HepG2 (cell line): ENCODE data around the gene PPP2R5B. TPM values are rescaled to one million over a fixed set of nuclear protein-coding genes. Genes with fewer than 3 reads are reported as not detected.

ENCODE experiments used
- BORCS8-MEF2B ChIP-seq: sonication (generic); formaldehyde crosslinking; IDR thresholded peaks from 2 replicates; pipeline ENCODE4 v1.8.0; 2022; ENCODE audit warnings: mild to moderate bottlenecking, missing genetic modification reagents
- BRD4 ChIP-seq: sonication (generic); formaldehyde crosslinking; IDR thresholded peaks from 2 replicates; pipeline ENCODE4 v1.4.0; 2020; ENCODE audit warnings: missing genetic modification reagents
- FOSL2 ChIP-seq: sonication (generic); formaldehyde crosslinking; IDR thresholded peaks from 2 replicates; pipeline ENCODE4 v1.4.0; 2020; ENCODE audit warnings: missing genetic modification reagents
- HMGXB3 ChIP-seq: sonication (generic); formaldehyde crosslinking; IDR thresholded peaks from 2 replicates; pipeline ENCODE4 v1.4.0; 2020; ENCODE audit warnings: missing genetic modification reagents, borderline replicate concordance
- ISL2 ChIP-seq: sonication (generic); formaldehyde crosslinking; IDR thresholded peaks from 2 replicates; pipeline ENCODE4 v1.5.0; 2020; ENCODE audit warnings: missing genetic modification reagents
- KDM1A ChIP-seq: IDR thresholded peaks from 2 replicates; pipeline ENCODE4 v1.6.1; 2016; ENCODE audit warnings: missing compliant biosample characterization
- KLF12 ChIP-seq: sonication (generic); formaldehyde crosslinking; IDR thresholded peaks from 2 replicates; pipeline ENCODE4 v1.4.0; 2020; ENCODE audit warnings: missing genetic modification reagents, borderline replicate concordance
- NAIF1 ChIP-seq: sonication (generic); formaldehyde crosslinking; IDR thresholded peaks from 2 replicates; pipeline ENCODE4 v1.5.0; 2020; ENCODE audit warnings: mild to moderate bottlenecking, missing genetic modification reagents, borderline replicate concordance
- NCOA2 ChIP-seq: sonication (generic); formaldehyde crosslinking; IDR thresholded peaks from 2 replicates; pipeline ENCODE4 v1.8.0; 2022; ENCODE audit warnings: inconsistent platforms
- NONO ChIP-seq, 2 experiments: fragments of 450-650 bp in 1 of 2; sonication (generic) in 1 of 2; formaldehyde crosslinking in 1 of 2; IDR thresholded peaks in 1 of 2; conservative IDR thresholded peaks in 1 of 2; 2 replicates each; pipeline versions ENCODE4 v1.6.1 to v1.8.0; 2017 to 2022; ENCODE audit warnings: mild to moderate bottlenecking in 1 of 2, missing genetic modification reagents in 1 of 2, moderate library complexity in 1 of 2
- SNAPC2 ChIP-seq: sonication (generic); formaldehyde crosslinking; IDR thresholded peaks from 2 replicates; pipeline ENCODE4 v1.8.1; 2022; ENCODE audit warnings: mild to moderate bottlenecking, missing genetic modification reagents
- TCF12 ChIP-seq, 2 experiments: fragments of 450-650 bp in 1 of 2; sonication (generic) in 1 of 2; formaldehyde crosslinking in 1 of 2; IDR thresholded peaks; 2 replicates each; pipeline versions ENCODE4 v1.6.1 to v1.8.0; 2017 to 2022; ENCODE audit warnings: antibody characterized with exemption in 1 of 2, mild to moderate bottlenecking in 1 of 2, missing genetic modification reagents in 1 of 2, moderate library complexity in 1 of 2
- TGIF2 ChIP-seq: IDR thresholded peaks from 2 replicates; pipeline ENCODE4 v1.6.1; 2016; ENCODE audit warnings: control low read depth, missing compliant biosample characterization
- TP53 ChIP-seq: sonication (generic); formaldehyde crosslinking; conservative IDR thresholded peaks from 2 replicates; pipeline ENCODE4 v1.4.0; 2020; ENCODE audit warnings: missing genetic modification reagents
- ZBTB20 ChIP-seq: sonication (generic); formaldehyde crosslinking; IDR thresholded peaks from 2 replicates; pipeline ENCODE4 v1.8.1; 2023; ENCODE audit warnings: missing genetic modification reagents, low read depth, mild to moderate bottlenecking, borderline replicate concordance
- ZNF256 ChIP-seq: sonication (generic); formaldehyde crosslinking; conservative IDR thresholded peaks from 2 replicates; pipeline ENCODE4 v1.4.0; 2020; ENCODE audit warnings: missing genetic modification reagents
- ZNF275 ChIP-seq: sonication (generic); formaldehyde crosslinking; IDR thresholded peaks from 2 replicates; pipeline ENCODE4 v1.8.0; 2022; ENCODE audit warnings: missing genetic modification reagents, mild to moderate bottlenecking, inconsistent platforms, borderline replicate concordance
- ZNF567 ChIP-seq: sonication (generic); formaldehyde crosslinking; IDR thresholded peaks from 2 replicates; pipeline ENCODE4 v1.8.1; 2023; ENCODE audit warnings: mild to moderate bottlenecking, missing genetic modification reagents, borderline replicate concordance
- ZNF879 ChIP-seq: sonication (generic); formaldehyde crosslinking; IDR thresholded peaks from 2 replicates; pipeline ENCODE4 v1.8.1; 2023; ENCODE audit warnings: missing genetic modification reagents
- ZZZ3 ChIP-seq: sonication (generic); formaldehyde crosslinking; IDR thresholded peaks from 2 replicates; pipeline ENCODE4 v1.4.0; 2020; ENCODE audit warnings: missing genetic modification reagents, mild to moderate bottlenecking, borderline replicate concordance
- polyA plus RNA-seq, 8 experiments: library from polyadenylated mRNA; depleted of rRNA in 3 of 8; stranded (reverse) in 7 of 8; unstranded in 1 of 8; fragments of >200 nt; fragmentation: Illumina TruSeq in 4 of 8; extraction: Trizol in 4 of 8; gene quantifications; 2 replicates each; pipeline versions ENCODE4 v1.2.1 to v1.2.3, GENCODE V29; 2011 to 2016; ENCODE audit warnings: low read depth in 4 of 8, missing spikeins in 1 of 8, mixed read lengths in 1 of 8; ENCODE audit not compliant: insufficient read depth in 1 of 8
- total RNA-seq, 5 experiments: library from RNA; depleted of rRNA; stranded (reverse); fragments of >200 nt; fragmentation: Illumina TruSeq; extraction: Trizol; gene quantifications; 2 replicates each; pipeline ENCODE4 v1.2.3, GENCODE V29; 2016; ENCODE audit warnings: low read depth in 1 of 5
- TF ChIP-seq, protein P1 (sequence below): sonication (generic); formaldehyde crosslinking; IDR thresholded peaks from 2 replicates; pipeline ENCODE4 v1.4.0; 2020; ENCODE audit warnings: missing genetic modification reagents

The PPP2R5B gene
- total and polyA plus RNA-seq, 2 of the 13 experiments (the other 11 are each of a cell fraction or from before 2014, with no cell fraction given): 2.3 to 8.3 TPM

DNA sequence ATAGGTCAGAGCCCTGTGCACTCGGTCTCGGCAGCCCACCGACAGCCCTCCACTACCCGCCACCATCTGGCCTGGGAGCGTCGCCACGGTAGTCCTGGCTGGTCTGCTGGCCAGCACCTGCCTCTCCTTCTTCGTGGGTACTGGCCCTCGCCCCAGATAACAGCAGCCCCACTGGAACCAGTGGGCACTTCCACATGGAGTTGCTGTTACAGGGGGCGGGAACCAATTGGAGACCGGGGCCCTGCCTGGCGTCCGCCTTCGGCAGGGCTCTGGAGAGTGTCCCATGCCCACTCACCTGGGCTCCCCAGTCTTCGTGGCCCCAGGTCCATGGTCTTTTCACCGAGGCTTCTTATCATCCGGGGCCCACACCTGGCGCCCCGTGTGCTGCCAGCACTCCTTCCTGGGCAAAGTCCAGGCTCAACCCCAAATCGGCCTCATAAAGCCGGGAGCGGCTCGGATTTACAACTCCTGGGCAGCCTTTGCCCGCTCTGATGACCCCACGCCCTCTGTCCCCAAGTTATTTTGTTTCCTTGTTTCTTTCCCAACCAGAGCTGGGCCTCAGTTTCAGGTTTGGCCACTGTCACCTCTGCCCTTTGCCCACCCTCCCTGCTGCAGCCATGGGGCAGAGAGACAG lies 33.2 kb upstream of the PPP2R5B start (continued):
- no peak for TF ChIP-seq ZNF275 (CRISPR knock-in tag)
- no peak for TF ChIP-seq NAIF1
- TF ChIP-seq ISL2 (CRISPR knock-in tag): peak; percentile 13; the same call in 1 of the 2 replicates
- no peak for TF ChIP-seq TP53 (CRISPR knock-in tag)
- TF ChIP-seq NCOA2 (CRISPR knock-in tag): no peak
- TF ChIP-seq BRD4 (CRISPR knock-in tag): no peak
- TF ChIP-seq ZNF879 (CRISPR knock-in tag): no peak
- TF ChIP-seq KLF12 (CRISPR knock-in tag): no peak
- no peak for TF ChIP-seq FOSL2
- no peak for TF ChIP-seq NONO (IDR thresholded peaks at IDR 0.05)
- TF ChIP-seq NONO (CRISPR knock-in tag; conservative IDR thresholded peaks at IDR 0.05): no peak
- no peak for TF ChIP-seq TCF12 (IDR thresholded peaks at IDR 0.05)
- no peak for TF ChIP-seq TCF12 (CRISPR knock-in tag; IDR thresholded peaks at IDR 0.05)
- no peak for TF ChIP-seq ZNF567 (CRISPR knock-in tag)
- TF ChIP-seq TGIF2 (CRISPR knock-in tag): no peak
- no peak for TF ChIP-seq SNAPC2 (CRISPR knock-in tag)
- TF ChIP-seq KDM1A (CRISPR knock-in tag): no peak
- TF ChIP-seq ZBTB20 (CRISPR knock-in tag): no peak
- TF ChIP-seq ZZZ3 (CRISPR knock-in tag): no peak
- TF ChIP-seq ZNF256 (CRISPR knock-in tag): no peak
- no peak for TF ChIP-seq HMGXB3
- no peak for TF ChIP-seq BORCS8-MEF2B
- TF ChIP-seq, protein P1, sequence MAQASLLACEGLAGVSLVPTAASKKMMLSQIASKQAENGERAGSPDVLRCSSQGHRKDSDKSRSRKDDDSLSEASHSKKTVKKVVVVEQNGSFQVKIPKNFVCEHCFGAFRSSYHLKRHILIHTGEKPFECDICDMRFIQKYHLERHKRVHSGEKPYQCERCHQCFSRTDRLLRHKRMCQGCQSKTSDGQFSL (CRISPR knock-in tag): no peak
